GM10847 (cell line): ENCODE measurements around the gene TRIM60.

ENCODE experiments used
- POLR2A ChIP-seq: IDR thresholded peaks from 2 replicates; pipeline ENCODE4 v1.6.1; 2011; ENCODE audit not compliant: insufficient read length; ENCODE audit errors: extremely low read depth

TRIM60 gene

DNA sequence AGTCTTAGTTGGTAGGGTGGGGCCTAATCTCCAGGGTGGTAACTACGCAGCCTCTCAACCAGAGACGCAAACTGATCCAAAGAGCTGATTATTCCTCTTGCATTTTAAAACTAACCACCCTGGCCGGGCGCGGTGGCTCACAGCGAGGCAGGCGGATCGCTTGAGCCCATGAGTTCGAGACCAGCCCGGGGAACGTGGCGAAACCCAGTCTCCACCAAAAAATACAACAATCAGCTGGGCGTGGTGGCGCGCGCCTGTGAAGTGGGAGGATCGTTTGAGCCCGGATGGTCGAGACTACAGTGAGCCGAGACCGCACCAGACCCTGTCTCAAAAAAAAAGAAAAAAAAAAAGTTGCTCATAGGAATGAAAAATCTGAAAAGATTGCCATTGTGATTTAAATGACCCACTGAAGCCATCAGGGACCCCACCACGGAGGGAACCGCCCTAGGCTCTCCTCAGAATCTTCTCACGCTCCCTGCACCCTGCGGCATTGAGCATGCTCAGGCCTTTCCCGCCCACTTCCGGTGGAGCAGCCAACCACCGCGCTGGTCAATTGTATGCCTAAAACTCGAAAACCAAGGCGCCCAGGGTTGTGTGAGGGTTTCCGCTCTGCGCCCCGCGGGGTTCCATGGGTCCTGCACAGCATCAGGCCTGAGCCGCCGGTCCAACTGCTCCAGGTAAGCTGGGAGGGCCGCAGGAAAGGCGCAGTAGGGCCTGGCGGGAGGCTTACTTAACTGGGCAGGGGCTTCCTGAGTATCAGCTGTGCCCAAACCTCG lies at the start of gene TRIM60:
TRIM60 (plus strand) TSS at position 564 of the 776 bp plus-strand sequence. CDS start 8,074 bp downstream, outside the sequence.
- no peak for TF ChIP-seq POLR2A

DNA sequence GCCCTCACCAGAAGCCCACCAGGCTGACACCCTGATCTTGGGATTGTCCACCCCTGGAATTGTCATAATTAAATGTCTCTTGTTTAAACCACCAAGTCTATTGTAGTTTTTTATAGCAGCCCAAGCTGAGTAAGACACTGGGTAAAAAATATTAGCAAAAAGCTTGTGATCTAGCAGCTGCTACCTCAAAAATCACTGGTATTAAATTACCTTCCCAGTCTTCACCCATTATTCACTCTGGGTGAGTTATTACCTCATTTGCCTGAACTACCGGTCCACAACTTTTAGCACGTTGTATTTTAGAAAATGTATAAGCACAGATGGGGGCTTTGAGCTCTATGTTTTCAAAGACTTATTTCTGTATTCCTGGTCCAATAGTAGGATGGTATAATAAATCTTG lies 42.3 kb upstream of the TRIM60 start:
- TF ChIP-seq POLR2A, result no peak

DNA sequence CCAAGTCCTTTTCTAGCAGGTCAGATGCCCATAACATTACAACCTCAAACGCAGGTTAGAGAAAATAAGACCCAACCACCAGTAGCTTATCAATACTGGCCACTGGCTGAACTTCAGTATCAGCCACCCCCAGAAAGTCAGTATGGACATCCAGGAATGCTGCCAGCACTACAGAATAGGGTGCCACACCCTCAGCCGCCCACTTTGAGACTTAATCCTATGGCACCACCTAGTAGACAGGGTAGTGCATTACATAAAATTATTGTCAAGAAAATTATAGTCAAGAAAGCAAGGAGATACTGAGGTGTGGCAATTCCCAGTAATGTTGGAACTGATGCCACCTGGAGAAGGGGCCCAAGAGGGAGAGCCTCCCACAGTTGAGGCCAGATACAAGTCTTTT lies 34.5 kb upstream of the TRIM60 start:
- no peak for TF ChIP-seq POLR2A

DNA sequence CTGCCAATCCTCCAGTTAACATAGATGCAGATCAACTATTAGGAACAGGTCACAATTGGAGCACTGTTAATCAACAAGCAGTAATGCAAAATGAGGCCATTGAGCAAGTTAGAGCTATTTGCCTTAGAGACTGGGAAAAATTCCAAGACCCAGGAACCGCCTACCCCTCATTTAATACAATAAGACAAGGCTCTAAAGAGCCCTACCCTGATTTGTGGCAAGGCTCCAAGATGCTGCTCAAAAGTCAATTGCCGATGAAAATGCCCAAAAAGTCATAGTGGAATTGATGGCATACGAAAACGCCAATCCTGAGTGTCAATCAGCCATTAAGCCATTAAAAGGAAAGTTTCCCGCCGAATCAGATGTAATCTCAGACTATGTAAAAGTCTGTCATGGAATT lies 33.9 kb upstream of the TRIM60 start:
- TF ChIP-seq POLR2A, result no peak

DNA sequence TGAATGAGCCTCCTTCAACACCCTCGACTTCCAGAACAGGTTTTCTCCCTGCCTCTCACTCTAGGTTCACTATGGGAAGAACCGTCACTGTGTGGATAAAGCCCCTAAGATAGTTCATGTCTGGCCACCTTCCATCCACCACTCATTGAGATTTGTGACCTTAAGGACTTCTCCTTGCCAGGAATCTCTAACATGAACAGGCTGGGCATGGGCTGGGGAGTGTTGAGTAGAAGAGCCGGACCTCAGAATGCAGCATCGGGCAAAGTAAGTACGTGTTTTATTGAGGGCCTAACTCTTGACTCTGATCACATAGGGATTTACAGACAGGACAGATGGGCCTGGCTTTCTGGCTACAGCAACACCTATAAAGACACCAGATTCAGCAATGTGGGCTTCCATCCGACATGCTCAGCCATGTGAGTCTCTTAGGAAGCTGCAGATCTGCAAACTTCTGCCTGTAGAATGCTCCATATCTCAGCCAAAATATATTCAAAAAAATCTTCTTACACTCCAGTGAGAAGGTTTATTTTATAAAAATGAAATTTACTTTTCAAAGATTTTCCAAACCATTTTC lies 26.4 kb upstream of the TRIM60 start:
- TF ChIP-seq POLR2A, result no peak

DNA sequence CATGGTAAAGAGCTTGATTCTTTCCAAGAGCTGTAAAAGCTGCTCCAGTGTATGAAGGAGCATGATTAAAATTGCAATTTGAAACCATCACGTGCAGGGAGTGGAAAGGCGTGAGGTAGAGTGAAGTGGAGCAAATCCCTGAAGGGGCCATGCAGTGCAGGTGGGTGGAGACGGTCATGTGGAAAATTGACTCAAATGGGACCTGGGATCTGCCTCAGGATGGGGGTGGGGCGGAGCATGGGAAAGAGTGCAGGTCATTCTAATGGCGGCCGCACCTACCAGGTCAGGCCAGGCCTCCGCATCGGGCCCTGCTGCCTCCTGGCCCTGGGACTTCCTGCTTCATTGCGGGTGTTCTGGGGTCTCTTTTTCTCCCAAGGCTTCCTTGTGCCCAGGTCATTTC lies 25.3 kb upstream of the TRIM60 start:
- no peak for TF ChIP-seq POLR2A

DNA sequence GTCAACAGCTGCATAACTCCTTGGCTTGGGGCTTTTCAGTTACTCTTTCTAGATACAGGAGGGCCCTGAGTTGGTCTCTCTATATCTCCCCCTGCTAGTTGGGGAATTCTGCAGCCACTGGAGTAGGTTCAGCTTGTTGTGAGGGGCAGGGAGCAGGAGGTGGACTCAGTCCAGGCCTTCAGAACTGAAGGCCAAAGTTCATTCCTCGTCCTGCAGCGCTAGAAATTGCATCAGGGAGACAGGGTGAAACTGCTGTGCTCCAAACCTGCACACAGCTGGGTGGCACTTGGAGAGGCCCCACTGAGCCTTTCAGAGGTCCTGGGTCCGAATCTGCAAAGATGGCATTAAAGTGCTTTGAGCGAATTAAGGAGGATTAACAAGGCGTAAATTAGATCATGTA lies 24.9 kb upstream of the TRIM60 start:
- no peak for TF ChIP-seq POLR2A

DNA sequence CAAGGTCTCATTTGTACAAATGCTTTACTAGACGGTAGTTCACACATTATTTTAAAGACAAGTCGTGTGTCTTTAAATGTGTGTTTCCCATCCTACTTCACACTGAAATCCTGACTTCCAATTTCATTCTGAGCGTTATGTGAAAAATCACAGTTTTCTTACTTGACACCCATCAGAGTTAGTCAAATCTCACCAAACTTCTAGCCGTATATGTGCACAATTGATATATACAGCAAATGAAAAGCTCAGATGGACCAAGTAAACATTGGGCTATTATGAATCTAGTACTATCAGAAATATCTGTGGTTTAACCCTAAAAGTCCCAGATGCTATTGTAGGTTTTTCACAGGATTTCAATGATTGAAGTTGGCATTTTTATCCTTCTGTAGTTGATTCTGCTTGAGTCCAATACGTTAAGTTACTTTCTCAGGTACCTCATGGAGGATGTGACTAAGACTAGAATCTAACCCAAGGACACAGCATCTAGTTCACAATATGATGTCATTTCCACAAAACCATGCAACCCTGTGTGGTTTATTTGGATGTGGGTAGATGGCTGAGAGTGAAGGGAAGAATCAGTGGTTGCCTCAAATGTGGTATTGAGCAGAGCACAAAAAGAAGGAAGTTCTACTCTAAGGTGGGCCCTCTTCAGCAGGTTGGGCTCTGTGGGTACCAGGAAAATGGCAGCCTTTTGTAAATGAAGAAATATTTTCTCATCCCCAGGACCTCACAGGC lies 22.1 kb upstream of the TRIM60 start:
- no peak for TF ChIP-seq POLR2A

DNA sequence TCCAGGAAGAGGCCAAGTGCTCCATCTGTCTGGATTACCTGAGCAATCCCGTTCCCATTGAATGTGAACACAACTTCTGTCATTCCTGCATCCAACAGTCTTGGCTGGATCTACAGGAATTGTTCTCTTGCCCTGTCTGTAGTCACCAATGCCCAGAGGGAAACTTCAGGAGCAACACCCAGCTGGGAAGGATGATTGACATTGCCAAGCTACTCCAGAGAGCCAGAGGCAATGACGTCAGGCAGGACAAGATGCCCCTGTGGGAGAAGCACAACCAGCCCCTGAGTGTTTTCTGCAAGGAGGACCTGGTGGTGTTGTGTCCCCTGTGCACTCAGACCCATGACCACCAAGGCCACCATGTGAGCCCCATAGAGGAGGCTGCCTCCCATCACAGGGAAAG lies 21.3 kb upstream of the TRIM60 start:
- no peak for TF ChIP-seq POLR2A

DNA sequence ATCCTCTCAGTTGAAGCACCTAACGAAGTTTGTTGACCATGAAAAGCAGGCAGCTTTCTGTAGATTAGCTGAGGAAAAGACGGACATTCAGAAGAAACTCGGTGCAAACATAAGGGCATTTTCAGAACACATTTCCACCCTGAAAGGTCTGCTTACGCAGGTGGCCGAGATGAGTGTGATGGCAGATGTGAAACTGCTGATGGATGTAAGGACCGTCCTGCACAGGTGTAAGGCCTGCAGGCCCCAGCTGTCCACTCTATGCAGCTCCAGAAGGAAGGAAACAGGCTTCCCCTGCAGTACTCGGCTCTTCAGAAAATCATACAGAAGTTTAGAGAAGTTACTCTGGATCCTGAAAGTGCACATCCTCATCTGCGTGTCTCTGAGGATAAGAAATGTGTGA lies 20.8 kb upstream of the TRIM60 start:
- TF ChIP-seq POLR2A, result no peak

DNA sequence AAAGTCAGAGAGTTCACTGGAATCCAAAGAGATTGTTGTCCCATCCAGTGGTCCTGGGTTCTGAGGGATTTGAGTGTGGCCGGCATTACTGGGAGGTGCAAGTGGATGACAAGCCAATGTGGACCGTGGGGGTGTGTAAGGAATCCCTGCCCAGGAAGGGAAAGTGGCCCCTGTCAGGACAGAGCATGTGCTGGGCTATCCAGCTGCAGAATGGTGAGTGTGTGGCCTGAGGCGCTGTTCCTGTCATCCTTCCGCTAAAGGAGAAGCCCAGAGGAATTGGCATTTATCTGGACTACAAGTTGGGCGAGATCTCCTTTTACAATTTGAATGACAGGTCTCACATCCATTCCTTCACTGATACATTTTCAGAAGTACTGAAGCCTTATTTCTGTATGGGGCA lies 20.4 kb upstream of the TRIM60 start:
- TF ChIP-seq POLR2A, result no peak

DNA sequence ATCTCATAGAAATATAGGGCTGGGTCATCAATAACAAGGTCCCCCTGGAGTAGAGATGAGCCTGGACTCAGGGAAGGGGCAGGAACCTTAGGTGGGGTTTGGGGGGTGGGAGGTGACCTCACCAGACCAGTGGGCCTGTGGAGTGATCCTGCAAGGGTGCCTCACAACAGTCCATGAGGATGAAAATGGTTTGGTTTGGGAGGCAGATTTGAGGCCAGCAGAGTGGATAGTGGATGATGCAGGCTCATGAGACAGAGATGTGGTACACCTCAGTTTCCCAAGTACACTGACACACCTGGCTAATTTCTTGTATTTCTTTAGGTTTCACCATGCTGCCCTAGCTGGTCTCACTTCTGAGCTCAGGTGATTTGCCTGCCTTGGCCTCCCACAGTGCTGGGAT lies 18.1 kb upstream of the TRIM60 start:
- no peak for TF ChIP-seq POLR2A

DNA sequence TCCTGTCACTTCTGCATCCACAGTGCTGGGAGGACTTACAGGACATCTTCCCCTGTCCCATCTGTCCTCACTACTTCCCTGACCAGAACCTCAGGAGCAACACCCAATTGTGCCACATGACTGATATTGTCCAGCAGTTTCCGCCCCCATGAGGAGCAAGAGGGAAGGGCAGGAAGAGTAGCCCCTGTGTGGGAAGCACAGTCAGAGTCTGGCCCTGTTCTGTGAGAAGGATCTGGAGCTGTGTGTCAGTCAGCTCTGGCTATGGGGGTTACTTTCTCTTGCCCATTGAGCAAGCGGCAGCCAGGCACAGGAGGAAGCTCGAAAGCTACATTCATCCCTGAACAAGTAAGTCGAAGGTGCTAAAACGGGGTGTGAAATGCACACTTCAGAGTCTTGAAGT lies 14.8 kb upstream of the TRIM60 start:
- no peak for TF ChIP-seq POLR2A

DNA sequence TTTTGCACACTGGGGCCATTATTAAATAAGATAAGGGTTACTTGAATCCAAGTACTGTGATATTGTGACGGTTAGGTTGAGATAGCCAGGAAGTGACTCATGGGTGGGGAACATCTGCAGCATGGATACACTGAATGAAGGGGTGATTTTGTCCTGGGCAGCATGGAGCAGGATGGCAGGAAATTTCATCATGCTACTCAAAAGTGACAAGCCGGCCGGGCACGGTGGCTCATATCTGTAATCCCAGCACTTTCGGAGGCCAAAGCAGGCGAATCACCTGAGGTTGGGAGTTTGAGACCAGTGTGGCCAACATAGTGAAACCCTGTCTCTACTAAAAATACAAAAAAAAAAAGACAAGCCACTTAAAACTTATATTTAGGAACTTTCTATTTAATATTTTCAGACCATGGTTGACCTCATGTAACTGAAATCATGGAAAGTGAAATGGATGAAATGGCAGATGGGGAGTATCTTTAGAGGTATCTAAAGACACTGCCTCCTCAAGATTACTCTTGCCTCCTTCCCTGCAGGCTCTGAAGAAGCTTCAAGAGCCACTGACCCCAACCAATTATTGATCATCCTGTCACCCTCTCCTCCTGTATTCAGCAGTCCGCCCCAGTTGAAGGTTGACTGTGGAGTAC lies 3.9 kb upstream of the TRIM60 start:
- TF ChIP-seq POLR2A, result no peak

DNA sequence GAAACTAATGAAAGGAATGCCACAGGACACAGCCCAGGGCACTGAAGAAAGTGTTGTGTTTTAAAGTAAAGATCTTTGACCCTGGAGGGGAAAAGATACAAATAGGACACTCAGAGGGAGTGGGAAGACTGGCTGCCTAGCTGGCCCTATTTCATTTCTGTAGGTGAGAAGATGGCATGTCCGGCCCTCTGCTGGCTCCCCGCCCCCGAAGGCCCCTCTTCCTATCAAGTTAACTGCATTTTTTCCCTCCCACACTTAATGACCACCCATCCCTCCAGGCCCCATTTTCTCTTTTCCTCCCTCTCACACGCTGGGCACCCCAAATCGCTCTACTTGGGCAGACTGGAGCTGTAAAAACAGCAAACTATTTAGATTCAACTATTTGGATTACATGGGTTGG lies 16.4 kb downstream of the TRIM60 start:
- TF ChIP-seq POLR2A, result no peak

DNA sequence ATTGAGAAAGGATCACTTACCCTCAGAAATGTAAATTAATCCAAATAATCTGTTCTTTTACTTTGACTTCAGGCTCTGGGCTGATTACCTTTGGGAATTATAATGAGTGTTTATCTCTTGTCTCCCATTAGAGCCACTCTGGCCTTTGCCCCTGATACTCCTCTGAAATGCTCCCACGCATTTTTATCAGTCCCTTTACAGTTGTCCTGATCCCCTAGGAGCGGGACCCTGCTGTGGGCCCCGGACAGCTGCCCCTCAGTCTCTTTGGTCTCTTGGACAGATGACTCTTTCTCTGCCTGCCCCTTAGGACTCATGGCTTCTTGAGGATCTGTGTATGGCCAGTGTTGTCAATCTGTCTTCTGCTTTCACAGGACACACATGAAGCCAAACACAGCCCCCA lies 20.8 kb downstream of the TRIM60 start:
- no peak for TF ChIP-seq POLR2A
